Measurements from ENCODE around the gene RP2.

DNA sequence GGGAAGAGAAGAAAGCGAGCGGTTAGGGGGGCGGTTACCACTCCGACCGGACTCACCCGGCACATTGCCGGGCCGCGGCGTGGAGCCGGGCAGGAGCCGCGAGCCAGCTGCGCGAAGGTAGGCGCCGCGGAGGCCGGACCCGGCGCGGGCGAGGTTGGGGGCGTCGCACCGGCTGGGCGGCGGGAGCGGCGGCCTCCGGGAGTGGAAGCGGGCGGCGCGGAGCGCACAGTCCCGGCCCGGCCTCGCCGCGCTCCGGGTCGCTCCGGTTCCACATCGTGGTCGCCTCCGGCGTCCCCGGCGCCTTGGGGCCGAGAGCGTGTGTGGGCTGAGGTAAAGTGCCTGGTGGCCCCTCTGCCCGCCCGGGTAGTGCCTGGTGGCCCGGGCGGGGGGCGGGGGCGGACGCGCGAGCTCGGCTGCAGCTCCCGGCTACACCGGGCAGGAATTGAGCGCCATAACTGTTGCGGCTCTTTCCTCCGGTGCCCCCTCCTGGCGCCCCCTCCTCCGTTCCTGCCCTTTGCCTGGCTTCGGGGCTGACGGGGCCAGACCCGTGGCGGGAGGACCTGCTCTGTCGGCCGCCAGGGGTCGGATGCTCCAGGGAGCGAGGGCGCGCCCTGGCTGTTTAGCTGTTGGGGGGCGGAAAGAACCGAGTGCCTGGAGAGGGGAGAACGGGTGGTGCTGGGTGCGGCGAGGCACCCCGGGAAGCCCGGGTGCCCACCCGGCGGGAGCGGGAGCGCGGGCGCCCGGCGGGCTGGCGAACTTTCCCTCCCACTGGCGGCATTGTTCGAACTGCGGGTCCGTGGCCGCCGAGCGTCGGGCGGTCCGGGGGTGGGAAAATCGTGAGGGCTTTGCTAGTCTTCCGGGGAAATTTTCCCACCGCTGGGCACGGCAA is 76.0 kb downstream of the RP2 start:
- TF ChIP-seq, protein P1, sequence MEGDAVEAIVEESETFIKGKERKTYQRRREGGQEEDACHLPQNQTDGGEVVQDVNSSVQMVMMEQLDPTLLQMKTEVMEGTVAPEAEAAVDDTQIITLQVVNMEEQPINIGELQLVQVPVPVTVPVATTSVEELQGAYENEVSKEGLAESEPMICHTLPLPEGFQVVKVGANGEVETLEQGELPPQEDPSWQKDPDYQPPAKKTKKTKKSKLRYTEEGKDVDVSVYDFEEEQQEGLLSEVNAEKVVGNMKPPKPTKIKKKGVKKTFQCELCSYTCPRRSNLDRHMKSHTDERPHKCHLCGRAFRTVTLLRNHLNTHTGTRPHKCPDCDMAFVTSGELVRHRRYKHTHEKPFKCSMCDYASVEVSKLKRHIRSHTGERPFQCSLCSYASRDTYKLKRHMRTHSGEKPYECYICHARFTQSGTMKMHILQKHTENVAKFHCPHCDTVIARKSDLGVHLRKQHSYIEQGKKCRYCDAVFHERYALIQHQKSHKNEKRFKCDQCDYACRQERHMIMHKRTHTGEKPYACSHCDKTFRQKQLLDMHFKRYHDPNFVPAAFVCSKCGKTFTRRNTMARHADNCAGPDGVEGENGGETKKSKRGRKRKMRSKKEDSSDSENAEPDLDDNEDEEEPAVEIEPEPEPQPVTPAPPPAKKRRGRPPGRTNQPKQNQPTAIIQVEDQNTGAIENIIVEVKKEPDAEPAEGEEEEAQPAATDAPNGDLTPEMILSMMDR (IDR thresholded peaks at IDR 0.05), result no peak
- TF ChIP-seq POLR2A (IDR thresholded peaks at IDR 0.05), result no peak

Measured in lower leg skin (tissue), 3 donors.